HEK293 (cell line): Measurements from ENCODE around the gene MN1.

Experiments
- CTCF ChIA-PET: fragments of 350-600 bp; formaldehyde crosslinking; extraction: SDS; loops from one replicate; lab custom pipeline; 2021; ENCODE audit warnings: antibody characterized with exemption; lab: Yijun Ruan, JAX
- POLR2A ChIA-PET: fragments of 300-600 bp; formaldehyde crosslinking; extraction: SDS; loops from one replicate; lab custom pipeline; 2020; ENCODE audit warnings: antibody characterized with exemption, inconsistent platforms; lab: Yijun Ruan, JAX
- H3K27ac ChIP-seq: fragments of 200-500 bp; sonication (Bioruptor generic); 2 replicates; pipeline ENCODE4 v1.5.1; 2014; ENCODE audit warnings: low read depth, low read length, control low read depth, inconsistent platforms; ENCODE audit errors: extremely low read depth
- H3K36me3 ChIP-seq, 2 experiments: fragments of 200-500 bp in 1 of 2; sonication (Bioruptor generic) in 1 of 2; 1 replicate in 1 of 2; 2 replicates in 1 of 2; pipeline ENCODE4 v1.5.1; 2014 to 2017; ENCODE audit warnings: inconsistent platforms in 2 of 2, low read length in 2 of 2; ENCODE audit not compliant: control insufficient read depth in 2 of 2, insufficient read depth in 1 of 2
- H3K4me1 ChIP-seq: fragments of 200-500 bp; sonication (Bioruptor generic); 2 replicates; pipeline ENCODE4 v1.5.1; 2014; ENCODE audit warnings: mild to moderate bottlenecking, low read length, inconsistent platforms; ENCODE audit not compliant: control insufficient read depth, insufficient read depth
- H3K4me3 ChIP-seq: 2 replicates; pipeline ENCODE4 v1.5.1; 2011; ENCODE audit warnings: low read depth, mild to moderate bottlenecking, control low read depth, low read length, moderate library complexity
- H3K9me3 ChIP-seq: fragments of 200-500 bp; sonication (Bioruptor generic); 2 replicates; pipeline ENCODE4 v1.5.1; 2014; ENCODE audit warnings: low read depth, low read length, inconsistent platforms; ENCODE audit not compliant: control insufficient read depth, insufficient read depth
- ATF2 ChIP-seq: fragments of 450-650 bp; formaldehyde crosslinking; IDR thresholded peaks from 2 replicates; pipeline ENCODE4 v1.5.1; 2016; ENCODE audit warnings: missing biosample characterization, missing genetic modification characterization, low read depth
- BCL11A ChIP-seq: fragments of 450-650 bp; formaldehyde crosslinking; IDR thresholded peaks from 2 replicates; pipeline ENCODE4 v1.5.1; 2016; ENCODE audit warnings: low read depth, missing biosample characterization, missing genetic modification characterization
- ELK4 ChIP-seq: IDR thresholded peaks from 2 replicates; pipeline ENCODE4 v1.6.1; 2011; ENCODE audit warnings: mild to moderate bottlenecking, low read depth, low read length, borderline replicate concordance
- HIC1 ChIP-seq: fragments of 450-650 bp; formaldehyde crosslinking; IDR thresholded peaks from 2 replicates; pipeline ENCODE4 v1.5.1; 2016; ENCODE audit warnings: missing biosample characterization, missing genetic modification characterization
- PRDM2 ChIP-seq: fragments of 450-650 bp; formaldehyde crosslinking; IDR thresholded peaks from 2 replicates; pipeline ENCODE4 v1.5.1; 2016; ENCODE audit warnings: missing biosample characterization, missing genetic modification characterization, borderline replicate concordance
- TCF7L2 ChIP-seq: IDR thresholded peaks from 2 replicates; pipeline ENCODE4 v1.6.1; 2011; ENCODE audit warnings: low read depth, mild to moderate bottlenecking, inconsistent platforms, low read length, moderate library complexity, borderline replicate concordance
- YY1 ChIP-seq: fragments of 450-650 bp; formaldehyde crosslinking; IDR thresholded peaks from 2 replicates; pipeline ENCODE4 v1.5.1; 2018; ENCODE audit warnings: missing biosample characterization, missing genetic modification characterization
- ZFP37 ChIP-seq: fragments of 450-650 bp; formaldehyde crosslinking; IDR thresholded peaks from 2 replicates; pipeline ENCODE4 v1.5.1; 2016; ENCODE audit warnings: missing biosample characterization, missing genetic modification characterization
- ZNF112 ChIP-seq: fragments of 450-650 bp; formaldehyde crosslinking; IDR thresholded peaks from 2 replicates; pipeline ENCODE4 v1.5.0; 2017; ENCODE audit warnings: missing biosample characterization, missing genetic modification characterization
- ZNF121 ChIP-seq: fragments of 450-650 bp; formaldehyde crosslinking; IDR thresholded peaks from 2 replicates; pipeline ENCODE4 v1.5.1; 2016; ENCODE audit warnings: missing biosample characterization, missing genetic modification characterization
- ZNF140 ChIP-seq: fragments of 450-650 bp; formaldehyde crosslinking; IDR thresholded peaks from 2 replicates; pipeline ENCODE4 v1.5.1; 2016; ENCODE audit warnings: missing biosample characterization, missing genetic modification characterization
- ZNF239 ChIP-seq: fragments of 450-650 bp; formaldehyde crosslinking; IDR thresholded peaks from 2 replicates; pipeline ENCODE4 v1.5.1; 2016; ENCODE audit warnings: missing biosample characterization, missing genetic modification characterization
- ZNF302 ChIP-seq: fragments of 450-650 bp; formaldehyde crosslinking; IDR thresholded peaks from 2 replicates; pipeline ENCODE4 v1.5.1; 2016; ENCODE audit warnings: missing biosample characterization, missing genetic modification characterization, low read depth
- ZNF311 ChIP-seq: fragments of 450-650 bp; formaldehyde crosslinking; IDR thresholded peaks from 2 replicates; pipeline ENCODE4 v1.5.1; 2017; ENCODE audit warnings: missing biosample characterization, missing genetic modification characterization, borderline replicate concordance
- ZNF366 ChIP-seq: fragments of 450-650 bp; formaldehyde crosslinking; conservative IDR thresholded peaks from 2 replicates; pipeline ENCODE4 v1.5.1; 2016; ENCODE audit warnings: missing biosample characterization, missing genetic modification characterization
- ZNF768 ChIP-seq: fragments of 450-650 bp; formaldehyde crosslinking; IDR thresholded peaks from 2 replicates; pipeline ENCODE4 v1.5.1; 2018; ENCODE audit warnings: missing biosample characterization, mild to moderate bottlenecking, missing genetic modification characterization

The MN1 gene

GRCh38 chr22:27716074-27716473 lies 85.5 kb downstream of the MN1 start:
- H3K4me3 ChIP-seq = no peak overlapping the region
- TF ChIP-seq ZNF112 = no peak
- TF ChIP-seq ZNF140 = no peak
- TF ChIP-seq BCL11A (tag by site-specific recombination) = no peak
- no peak for TF ChIP-seq TCF7L2
- TF ChIP-seq PRDM2 (tag by site-specific recombination) = no peak
- no peak for TF ChIP-seq ZNF121 (tag by site-specific recombination)
- no peak for TF ChIP-seq ZFP37 (tag by site-specific recombination)
- no peak for TF ChIP-seq ZNF311 (tag by site-specific recombination)
- no peak for TF ChIP-seq ELK4
- no peak for TF ChIP-seq ZNF302 (tag by site-specific recombination)
- no peak for TF ChIP-seq YY1 (tag by site-specific recombination)
- TF ChIP-seq ZNF768 = no peak
- TF ChIP-seq ZNF239 (tag by site-specific recombination) = no peak
- TF ChIP-seq ZNF366 (tag by site-specific recombination) = no peak
- TF ChIP-seq HIC1 = no peak
- no peak for TF ChIP-seq ATF2 (tag by site-specific recombination)
- ChIA-PET CTCF (no interaction called here), POLR2A (no interaction called here)
- no peaks in the 10 kb centered on the region for H3K36me3 ChIP-seq
- no peak overlapping the region for H3K27ac ChIP-seq
- H3K9me3 ChIP-seq = no peaks in the 10 kb centered on the region
- H3K4me1 ChIP-seq = peaks cover 18% of the 10 kb centered on the region
